LNCAP (cell line): Measurements from ENCODE around the gene BIN1.

Experiments
- TF ChIP-seq, protein P1 (sequence below): fragments of 450-650 bp; IDR thresholded peaks from 2 replicates; pipeline ENCODE4 v1.5.1; 2017; ENCODE audit warnings: mild to moderate bottlenecking

Gene BIN1

GRCh38 chr2:127052057-127052770 is 54.7 kb downstream of the BIN1 start:
- TF ChIP-seq, protein P1, sequence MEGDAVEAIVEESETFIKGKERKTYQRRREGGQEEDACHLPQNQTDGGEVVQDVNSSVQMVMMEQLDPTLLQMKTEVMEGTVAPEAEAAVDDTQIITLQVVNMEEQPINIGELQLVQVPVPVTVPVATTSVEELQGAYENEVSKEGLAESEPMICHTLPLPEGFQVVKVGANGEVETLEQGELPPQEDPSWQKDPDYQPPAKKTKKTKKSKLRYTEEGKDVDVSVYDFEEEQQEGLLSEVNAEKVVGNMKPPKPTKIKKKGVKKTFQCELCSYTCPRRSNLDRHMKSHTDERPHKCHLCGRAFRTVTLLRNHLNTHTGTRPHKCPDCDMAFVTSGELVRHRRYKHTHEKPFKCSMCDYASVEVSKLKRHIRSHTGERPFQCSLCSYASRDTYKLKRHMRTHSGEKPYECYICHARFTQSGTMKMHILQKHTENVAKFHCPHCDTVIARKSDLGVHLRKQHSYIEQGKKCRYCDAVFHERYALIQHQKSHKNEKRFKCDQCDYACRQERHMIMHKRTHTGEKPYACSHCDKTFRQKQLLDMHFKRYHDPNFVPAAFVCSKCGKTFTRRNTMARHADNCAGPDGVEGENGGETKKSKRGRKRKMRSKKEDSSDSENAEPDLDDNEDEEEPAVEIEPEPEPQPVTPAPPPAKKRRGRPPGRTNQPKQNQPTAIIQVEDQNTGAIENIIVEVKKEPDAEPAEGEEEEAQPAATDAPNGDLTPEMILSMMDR = no peak

DNA sequence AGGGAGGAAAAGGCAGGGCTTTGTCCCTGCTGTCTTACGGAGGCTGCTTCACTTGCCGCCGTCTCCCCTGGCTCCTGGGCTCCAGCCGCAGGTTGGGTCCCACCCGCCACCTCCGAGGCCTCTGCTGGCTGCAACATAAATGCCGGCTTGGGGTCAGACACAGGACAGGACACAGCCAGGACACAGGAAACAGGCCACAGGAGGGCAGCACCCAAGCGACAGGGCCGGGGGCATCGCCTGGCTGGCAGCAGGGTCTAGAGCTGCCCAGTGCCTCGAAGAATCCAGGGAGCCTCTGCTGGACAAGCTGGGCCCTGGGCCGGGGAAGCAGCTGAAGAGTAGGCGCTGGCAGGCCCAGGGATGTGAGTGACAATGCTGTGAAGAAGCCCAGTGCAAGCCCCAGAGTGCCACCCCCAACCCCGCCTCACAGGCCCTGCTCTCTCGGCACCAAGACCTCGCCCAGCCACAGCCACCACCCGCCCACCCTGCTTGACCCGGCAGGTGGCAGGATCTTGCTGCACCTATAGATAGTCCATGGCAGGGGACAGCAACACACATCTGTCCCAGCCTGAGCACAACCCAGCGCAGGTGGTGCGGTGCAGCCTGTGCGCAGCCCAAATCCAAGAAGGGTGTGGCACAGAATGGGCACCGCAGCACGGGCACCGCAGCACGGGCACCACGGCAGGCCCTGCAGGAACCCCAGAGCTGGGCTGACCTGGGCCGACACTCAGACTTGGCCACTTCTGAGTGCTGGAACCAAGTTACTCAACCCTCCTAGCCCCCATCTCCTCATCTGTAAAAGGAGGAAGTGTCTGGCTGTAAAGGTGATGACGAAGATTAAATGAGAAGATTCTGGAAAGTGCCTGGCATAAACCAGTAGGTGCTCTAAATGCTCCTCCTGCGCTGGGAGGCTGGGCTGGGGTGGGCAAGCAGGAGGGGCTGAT is 55.6 kb downstream of the BIN1 start:
- TF ChIP-seq, protein P1 = no peak

GRCh38 chr2:127050803-127051115 is 56.2 kb downstream of the BIN1 start:
- TF ChIP-seq, protein P1 = no peak

DNA sequence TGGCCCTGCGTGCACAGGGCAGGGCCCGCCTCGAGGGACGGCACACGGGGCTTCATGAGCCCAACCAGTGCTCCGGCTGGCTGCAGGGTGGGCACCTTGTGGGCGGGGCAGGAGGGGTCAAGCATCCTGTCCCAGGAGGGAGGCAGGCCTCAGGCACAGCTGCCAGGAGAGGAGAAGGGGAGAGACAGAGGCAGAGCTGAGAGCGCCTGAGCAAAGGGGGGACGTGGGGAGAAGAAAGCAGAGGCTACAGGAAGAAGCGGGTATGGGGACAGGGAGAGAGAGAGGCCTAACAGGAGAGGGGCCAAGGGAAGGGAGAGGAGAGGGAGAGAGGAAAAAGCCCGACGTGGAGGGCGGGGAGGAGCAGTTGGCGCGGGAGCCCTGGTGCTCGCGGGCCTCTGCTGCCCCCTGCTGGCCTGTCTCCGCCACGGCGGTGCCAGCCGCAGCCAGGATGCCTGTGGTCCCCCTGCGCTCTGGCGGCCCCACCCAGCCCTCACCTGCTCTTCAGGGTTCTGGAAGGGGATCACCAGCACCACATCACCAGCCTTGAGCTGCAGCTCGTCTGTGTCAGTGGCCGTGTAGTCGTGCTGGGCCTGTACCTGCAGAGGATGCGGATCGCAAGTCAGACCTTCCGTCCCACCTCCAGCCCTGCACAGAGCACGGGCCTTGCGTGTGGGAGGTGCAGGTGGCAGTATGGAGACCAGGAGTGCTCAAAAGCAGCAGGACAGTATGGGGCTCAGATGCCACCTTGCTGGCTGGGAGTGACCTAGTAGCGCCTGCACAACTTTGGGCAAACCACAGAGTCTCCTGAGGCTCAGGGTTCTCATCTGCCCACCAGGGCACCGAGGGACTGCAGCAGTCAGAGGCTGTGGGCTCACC is 56.8 kb downstream of the BIN1 start:
- TF ChIP-seq, protein P1 = peak; percentile 86

GRCh38 chr2:127048969-127049897 is 57.7 kb downstream of the BIN1 start:
- TF ChIP-seq, protein P1 = no peak

GRCh38 chr2:127048618-127048935 is 58.4 kb downstream of the BIN1 start:
- TF ChIP-seq, protein P1 = no peak
